Measurements from ENCODE around the gene TMEM185B.

GRCh38 chr2:120204945-120205670 lies 18.1 kb downstream of the TMEM185B start:
- TF ChIP-seq CTCF (IDR thresholded peaks at IDR 0.05), result no peak
- TF ChIP-seq POLR2A (IDR thresholded peaks at IDR 0.05), result no peak
- TF ChIP-seq EP300 (IDR thresholded peaks at IDR 0.05; ENCODE audit: low read depth), result no peak
